IPS-15b (cell line): ENCODE results near the gene CXorf38.
A peak's percentile ranks its signal among the peaks of the same experiment; 100 is the strongest.

Experiments used
- H3K27me3 ChIP-seq: one replicate; pipeline ENCODE4 v1.6.1; 2013; ENCODE audit warnings: low read length; ENCODE audit not compliant: control insufficient read depth, insufficient read depth
- H3K36me3 ChIP-seq: one replicate; pipeline ENCODE4 v1.6.1; 2013; ENCODE audit warnings: low read length; ENCODE audit not compliant: control insufficient read depth, insufficient read depth
- H3K4me1 ChIP-seq: one replicate; pipeline ENCODE4 v1.6.1; 2013; ENCODE audit warnings: mild to moderate bottlenecking, low read length; ENCODE audit not compliant: control insufficient read depth, insufficient read depth
- H3K4me3 ChIP-seq: one replicate; pipeline ENCODE4 v1.5.1; 2013; ENCODE audit warnings: low read depth, low read length
- H3K9ac ChIP-seq: one replicate; pipeline ENCODE4 v1.6.1; 2013; ENCODE audit warnings: low read depth, mild to moderate bottlenecking, low read length
- H3K9me3 ChIP-seq: one replicate; pipeline ENCODE4 v1.6.1; 2013; ENCODE audit warnings: mild to moderate bottlenecking, low read length; ENCODE audit not compliant: control insufficient read depth, insufficient read depth

CXorf38 gene

GRCh38 chrX:40580537-40581335, 66.6 kb downstream of the CXorf38 start, which contains the start of gene ATP6AP2:
Gene ATP6AP2, plus strand, starts transcription at chrX:40580970. Its CDS starts 96 bp downstream, at chrX:40581066.
- Histone ChIP-seq H3K4me3 (peak within 1 kb of the TSS; percentile 92), H3K9me3 (no peaks in the 10 kb centered on the region), H3K9ac (peak within 1 kb of the TSS; percentile 70), H3K36me3 (no peaks in the 10 kb centered on the region), H3K4me1 (peaks cover 3% of the 10 kb centered on the region), H3K27me3 (no peaks in the 10 kb centered on the region)

GRCh38 chrX:40579900-40580536, 67.3 kb downstream of the CXorf38 start:
- no peaks in the 10 kb centered on the region for H3K9me3 ChIP-seq
- no peaks in the 10 kb centered on the region for H3K27me3 ChIP-seq
- H3K4me3 ChIP-seq, result peak overlapping the region; percentile 92
- peaks cover 3% of the 10 kb centered on the region for H3K4me1 ChIP-seq
- peak overlapping the region; percentile 70 for H3K9ac ChIP-seq
- H3K36me3 ChIP-seq, result no peaks in the 10 kb centered on the region

GRCh38 chrX:40579141-40579540, 68.2 kb downstream of the CXorf38 start:
- Histone ChIP-seq H3K4me3 (no peak overlapping the region), H3K36me3 (no peaks in the 10 kb centered on the region), H3K4me1 (peaks cover 3% of the 10 kb centered on the region), H3K9me3 (no peaks in the 10 kb centered on the region), H3K9ac (no peak overlapping the region), H3K27me3 (no peaks in the 10 kb centered on the region)

GRCh38 chrX:40578039-40578695, 69.2 kb downstream of the CXorf38 start:
- Histone ChIP-seq H3K4me3 (no peak overlapping the region), H3K9me3 (no peaks in the 10 kb centered on the region), H3K36me3 (no peaks in the 10 kb centered on the region), H3K27me3 (no peaks in the 10 kb centered on the region), H3K4me1 (peaks cover 3% of the 10 kb centered on the region), H3K9ac (no peak overlapping the region)
